ENCODE results near the gene RHBG.

- no peak for TF ChIP-seq CTCF (IDR thresholded peaks at IDR 0.05)
- TF ChIP-seq EZH2 (IDR thresholded peaks at IDR 0.05; ENCODE audit: borderline replicate concordance, insufficient read depth, low read depth, low read length, poor library complexity, severe bottlenecking): no peak
Observed at GRCh38 chr1:156392452-156392853, 23.4 kb downstream of the RHBG start.

All from B cell (primary cell).